ENCODE measurements around the gene NCLN. TPM values are rescaled to one million over a fixed set of nuclear protein-coding genes. Genes with fewer than 3 reads are reported as not detected.
"Not testable (repeated sequence)": the region's sequence is repeated elsewhere in the genome, so short reads cannot be mapped to it uniquely, and the experiment has no call there.

Gene NCLN
- total and polyA plus RNA-seq, 8 donors = 16.7 to 381 (median 50.4) TPM

DNA sequence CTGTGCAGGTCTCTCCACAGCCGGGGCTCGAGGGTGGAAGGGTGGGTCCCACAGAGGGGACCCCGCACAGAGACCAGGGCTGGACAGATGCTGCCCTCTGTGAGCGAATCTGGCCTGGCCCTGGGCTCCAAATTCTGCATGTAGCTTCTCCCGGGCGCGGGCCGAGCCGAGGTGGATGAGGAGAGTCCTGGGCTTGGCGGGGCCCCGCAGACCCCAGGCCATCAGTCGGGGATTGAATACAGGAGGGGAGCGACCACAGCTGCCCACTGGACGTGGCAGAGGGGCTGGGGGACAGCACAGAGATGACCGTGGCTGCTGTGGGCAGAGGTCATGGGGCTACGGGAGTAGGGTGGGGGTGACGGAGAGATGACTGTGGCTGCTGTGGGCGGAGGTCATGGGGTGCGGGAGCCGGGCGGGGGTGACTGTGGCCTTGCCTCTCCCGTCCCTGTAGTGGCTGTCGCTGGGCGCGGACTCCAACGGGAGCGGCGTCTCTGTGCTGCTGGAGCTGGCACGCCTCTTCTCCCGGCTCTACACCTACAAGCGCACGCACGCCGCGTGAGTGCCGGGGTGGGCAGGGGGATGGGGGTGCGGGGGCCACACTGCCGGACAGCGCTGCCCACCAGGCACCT is 15.5 kb downstream of the NCLN start:
- H3K4me1 ChIP-seq = no peaks in the 10 kb centered on the region
- WGBS, 5 donors = 94 to 96% (median 95%) methylated on average over 27 to 39 of the region's 39 CpGs
- H3K9me3 ChIP-seq = no peaks in the 10 kb centered on the region
- TF ChIP-seq POLR2A (IDR thresholded peaks at IDR 0.05) = no peak
- no peak for TF ChIP-seq EP300 (IDR thresholded peaks at IDR 0.05)
- no peak for TF ChIP-seq POLR2AphosphoS5 (IDR thresholded peaks at IDR 0.05)
- no peak for TF ChIP-seq CTCF (IDR thresholded peaks at IDR 0.05)
- peaks cover 20 to 90% (median 83%) of the 10 kb centered on the region in 4 donors for H3K36me3 ChIP-seq
- intact Hi-C loops (cut with DNase I; ENCODE audit: low total_unique reads) = no loop called here
- no peak overlapping the region for H3K4me3 ChIP-seq
- H3K27me3 ChIP-seq = no peaks in the 10 kb centered on the region
- no peak overlapping the region for H3K27ac ChIP-seq
- no peak for DNase-seq

DNA sequence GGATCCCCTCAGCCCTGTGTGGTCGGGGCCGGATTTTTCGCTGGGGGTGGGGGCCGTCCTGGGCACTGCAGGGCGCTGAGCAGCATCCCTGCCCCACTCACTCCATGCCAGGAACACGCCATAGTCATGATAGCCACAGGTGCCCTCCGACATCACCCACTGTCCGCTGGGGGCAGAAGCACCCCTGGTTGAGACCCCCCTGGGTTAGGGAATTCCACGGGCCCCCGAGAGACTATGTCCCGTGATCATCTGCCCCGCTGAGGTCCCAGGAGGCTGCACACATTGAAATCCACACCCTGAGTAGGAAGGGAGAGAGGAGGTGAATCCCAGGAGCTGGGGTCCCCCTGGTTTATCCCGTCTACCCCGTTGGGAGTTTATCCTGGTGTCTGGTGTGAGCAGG is 16.2 kb downstream of the NCLN start:
- no peaks in the 10 kb centered on the region for H3K27me3 ChIP-seq
- H3K36me3 ChIP-seq = peaks cover 26 to 90% (median 83%) of the 10 kb centered on the region in 4 donors
- 94 to 97% (median 95%) methylated on average over 6 to 14 of the region's 14 CpGs for WGBS, 5 donors
- no peak overlapping the region for H3K27ac ChIP-seq
- H3K4me3 ChIP-seq = no peak overlapping the region
- DNase-seq = no peak
- TF ChIP-seq POLR2A (IDR thresholded peaks at IDR 0.05) (no peak), CTCF (IDR thresholded peaks at IDR 0.05) (no peak), EP300 (IDR thresholded peaks at IDR 0.05) (no peak), POLR2AphosphoS5 (IDR thresholded peaks at IDR 0.05) (no peak)
- H3K4me1 ChIP-seq = no peaks in the 10 kb centered on the region
- no peaks in the 10 kb centered on the region for H3K9me3 ChIP-seq
- intact Hi-C loops (cut with DNase I; ENCODE audit: low total_unique reads) = no loop called here

DNA sequence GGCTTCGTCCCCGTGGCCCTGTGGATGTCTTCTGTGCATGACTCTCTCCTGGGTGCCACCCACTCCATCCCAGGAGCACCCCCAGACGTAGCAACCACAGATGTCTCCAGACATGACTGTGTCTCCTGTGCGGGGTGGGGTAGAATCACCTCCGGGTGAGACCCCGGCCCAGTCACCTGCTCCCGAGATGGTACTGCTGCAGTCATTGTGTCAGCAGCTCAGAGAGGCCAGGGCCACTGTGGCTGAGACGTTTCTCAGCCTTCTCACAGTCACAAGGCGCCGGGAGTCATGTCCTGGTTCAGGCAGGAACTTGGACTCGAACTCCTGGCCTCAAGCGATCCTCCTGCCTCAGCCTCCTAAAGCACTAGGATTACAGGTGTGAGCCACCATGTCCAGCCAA is 16.6 kb downstream of the NCLN start:
- no peaks in the 10 kb centered on the region for H3K4me1 ChIP-seq
- DNase-seq = no peak
- TF ChIP-seq CTCF (IDR thresholded peaks at IDR 0.05) = no peak
- TF ChIP-seq EP300 (IDR thresholded peaks at IDR 0.05) = no peak
- TF ChIP-seq POLR2AphosphoS5 (IDR thresholded peaks at IDR 0.05) = no peak
- no peak for TF ChIP-seq POLR2A (IDR thresholded peaks at IDR 0.05)
- H3K27ac ChIP-seq = no peak overlapping the region
- H3K36me3 ChIP-seq = peaks cover 31 to 91% (median 83%) of the 10 kb centered on the region in 4 donors
- 84 to 91% (median 88%) methylated on average over 10 to 12 of the region's 12 CpGs for WGBS, 5 donors
- H3K27me3 ChIP-seq = no peaks in the 10 kb centered on the region
- no peak overlapping the region for H3K4me3 ChIP-seq
- H3K9me3 ChIP-seq = no peaks in the 10 kb centered on the region
- intact Hi-C loops (cut with DNase I; ENCODE audit: low total_unique reads) = no loop called here

GRCh38 chr19:3202895-3203294 is 17.2 kb downstream of the NCLN start:
- H3K4me3 ChIP-seq; intact Hi-C loops (cut with DNase I; ENCODE audit: low total_unique reads); H3K4me1 ChIP-seq; H3K27me3 ChIP-seq; H3K27ac ChIP-seq; H3K9me3 ChIP-seq; DNase-seq: not testable (repeated sequence)
- WGBS, 5 donors = 91 to 97% (median 94%) methylated on average over 7 of the region's 7 CpGs
- H3K36me3 ChIP-seq = peaks cover 36 to 94% (median 86%) of the 10 kb centered on the region in 4 donors

Data from stomach (tissue), 9 donors.